Liver (tissue), 9 donors: ENCODE data around the gene RUFY1. TPM values are rescaled to one million over a fixed set of nuclear protein-coding genes. Genes with fewer than 3 reads are reported as not detected.

Source experiments
- DNase-seq: peaks from one replicate; pipeline ENCODE4 v3.0.0-alpha.2; 2017; ENCODE audit warnings: low spot score
- H3K27ac ChIP-seq, 2 donors: one replicate each; pipeline ENCODE4 v1.7.0; 2013; ENCODE audit warnings: inconsistent platforms in 2 of 2, low read length in 2 of 2, control low read depth in 1 of 2, low read depth in 1 of 2, mild to moderate bottlenecking in 1 of 2
- H3K27me3 ChIP-seq, 4 donors: one replicate each; pipeline versions ENCODE4 v1.6.1 to v1.7.0; 2013; ENCODE audit warnings: low read length in 3 of 4, inconsistent platforms in 1 of 4, mild to moderate bottlenecking in 1 of 4, moderate library complexity in 1 of 4; ENCODE audit not compliant: control insufficient read depth in 4 of 4, insufficient read depth in 4 of 4
- H3K36me3 ChIP-seq, 4 donors: one replicate each; pipeline versions ENCODE4 v1.6.1 to v1.7.0; 2013; ENCODE audit warnings: low read length in 3 of 4, mild to moderate bottlenecking in 3 of 4, low read depth in 1 of 4, moderate library complexity in 1 of 4; ENCODE audit not compliant: control insufficient read depth in 4 of 4, insufficient read depth in 3 of 4
- H3K4me1 ChIP-seq, 4 donors: one replicate each; pipeline versions ENCODE4 v1.6.1 to v1.7.0; 2013; ENCODE audit warnings: low read length in 3 of 4, mild to moderate bottlenecking in 3 of 4, moderate library complexity in 1 of 4; ENCODE audit not compliant: control insufficient read depth in 4 of 4, insufficient read depth in 4 of 4
- H3K4me3 ChIP-seq, 3 donors: one replicate each; pipeline versions ENCODE4 v1.6.1 to v1.7.0; 2013; ENCODE audit warnings: low read length in 3 of 3, control low read depth in 1 of 3, low read depth in 1 of 3, mild to moderate bottlenecking in 1 of 3
- H3K9ac ChIP-seq, 2 donors: one replicate each; pipeline ENCODE4 v1.7.0; 2013; ENCODE audit warnings: low read length in 2 of 2, mild to moderate bottlenecking in 2 of 2, moderate library complexity in 2 of 2, control low read depth in 1 of 2, low read depth in 1 of 2
- H3K9me3 ChIP-seq, 4 donors: one replicate each; pipeline versions ENCODE4 v1.6.1 to v1.7.0; 2013; ENCODE audit warnings: low read length in 3 of 4; ENCODE audit not compliant: control insufficient read depth in 4 of 4
- ATF3 ChIP-seq: IDR thresholded peaks from 2 replicates; pipeline ENCODE4 v1.6.1; 2016; ENCODE audit warnings: antibody characterized with exemption
- CTCF ChIP-seq: fragments of 150-350 bp; IDR thresholded peaks from 2 replicates; pipeline ENCODE4 v1.5.1; 2017; ENCODE audit warnings: improper control_type of control experiment, low read depth, low read length; ENCODE audit not compliant: missing input control
- EGR1 ChIP-seq, 2 donors: IDR thresholded peaks; 2 replicates each; pipeline ENCODE4 v1.6.1; 2016 to 2018; ENCODE audit warnings: antibody characterized with exemption in 2 of 2, low read depth in 2 of 2
- FOXA1 ChIP-seq: IDR thresholded peaks from 2 replicates; pipeline ENCODE4 v1.6.1; 2016; ENCODE audit warnings: antibody characterized with exemption
- FOXA2 ChIP-seq: IDR thresholded peaks from 2 replicates; pipeline ENCODE4 v1.6.1; 2016; ENCODE audit warnings: antibody characterized with exemption
- GABPA ChIP-seq, 2 donors: IDR thresholded peaks in 1 of 2; conservative IDR thresholded peaks in 1 of 2; 2 replicates each; pipeline ENCODE4 v1.6.1; 2016; ENCODE audit warnings: antibody characterized with exemption in 2 of 2, mild to moderate bottlenecking in 1 of 2, moderate library complexity in 1 of 2
- HNF4A ChIP-seq, 2 donors: conservative IDR thresholded peaks; 2 replicates each; pipeline ENCODE4 v1.6.1; 2016; ENCODE audit warnings: antibody characterized with exemption in 2 of 2, mild to moderate bottlenecking in 2 of 2
- HNF4G ChIP-seq: IDR thresholded peaks from 2 replicates; pipeline ENCODE4 v1.6.1; 2016; ENCODE audit warnings: antibody characterized with exemption
- JUND ChIP-seq, 2 donors: IDR thresholded peaks; 2 replicates each; pipeline ENCODE4 v1.6.1; 2016; ENCODE audit warnings: antibody characterized with exemption in 2 of 2
- NR2F2 ChIP-seq: IDR thresholded peaks from 2 replicates; pipeline ENCODE4 v1.6.1; 2016; ENCODE audit warnings: antibody characterized with exemption
- RAD21 ChIP-seq, 2 donors: IDR thresholded peaks; 2 replicates each; pipeline ENCODE4 v1.6.1; 2016; ENCODE audit warnings: antibody characterized with exemption in 2 of 2, mild to moderate bottlenecking in 2 of 2
- RXRA ChIP-seq, 2 donors: IDR thresholded peaks; 2 replicates each; pipeline ENCODE4 v1.6.1; 2017 to 2018; ENCODE audit warnings: antibody characterized with exemption in 2 of 2, mild to moderate bottlenecking in 1 of 2
- SP1 ChIP-seq: IDR thresholded peaks from 2 replicates; pipeline ENCODE4 v1.6.1; 2018; ENCODE audit warnings: antibody characterized with exemption, mild to moderate bottlenecking
- TAF1 ChIP-seq: conservative IDR thresholded peaks from 2 replicates; pipeline ENCODE4 v1.6.1; 2016; ENCODE audit warnings: antibody characterized with exemption, mild to moderate bottlenecking
- YY1 ChIP-seq: IDR thresholded peaks from 2 replicates; pipeline ENCODE4 v1.6.1; 2016; ENCODE audit warnings: antibody characterized with exemption, mild to moderate bottlenecking
- ZBTB33 ChIP-seq: IDR thresholded peaks from 2 replicates; pipeline ENCODE4 v1.6.1; 2016; ENCODE audit warnings: antibody characterized with exemption
- WGBS: extraction: QIAGEN DNeasy Blood & Tissue Kit; methylation state at CpG from one replicate; pipeline ENCODE4 v1.1.7; 2013; 5-methylcytosine and 5-hydroxymethylcytosine counted together
- polyA plus RNA-seq, 2 donors: library from polyadenylated mRNA; stranded (reverse) in 1 of 2; unstranded in 1 of 2; fragments of 200-250 nt in 1 of 2; fragments of >200 nt in 1 of 2; fragmentation: Nextera tagmentation in 1 of 2; extraction: Ambion mirVana in 1 of 2; gene quantifications; one replicate each; pipeline versions ENCODE4 v1.2.1 to v1.2.3, GENCODE V29; 2013 to 2015
- total RNA-seq, 2 donors: library from RNA; depleted of rRNA; stranded (reverse); fragments of >200 nt; gene quantifications; one replicate each; pipeline ENCODE4 v1.2.3, GENCODE V29; 2014
- TF ChIP-seq, protein P1 (sequence below): IDR thresholded peaks from 2 replicates; pipeline ENCODE4 v1.6.1; 2016; ENCODE audit warnings: antibody characterized with exemption, mild to moderate bottlenecking
- donor health status: healthy.
- donor health status: healthy.
- donor health status: healthy.
- donor health status: healthy.
- donor health status: healthy.

RUFY1 gene
- total and polyA plus RNA-seq, 4 donors: 11.6 to 25.2 (median 18.3) TPM

DNA sequence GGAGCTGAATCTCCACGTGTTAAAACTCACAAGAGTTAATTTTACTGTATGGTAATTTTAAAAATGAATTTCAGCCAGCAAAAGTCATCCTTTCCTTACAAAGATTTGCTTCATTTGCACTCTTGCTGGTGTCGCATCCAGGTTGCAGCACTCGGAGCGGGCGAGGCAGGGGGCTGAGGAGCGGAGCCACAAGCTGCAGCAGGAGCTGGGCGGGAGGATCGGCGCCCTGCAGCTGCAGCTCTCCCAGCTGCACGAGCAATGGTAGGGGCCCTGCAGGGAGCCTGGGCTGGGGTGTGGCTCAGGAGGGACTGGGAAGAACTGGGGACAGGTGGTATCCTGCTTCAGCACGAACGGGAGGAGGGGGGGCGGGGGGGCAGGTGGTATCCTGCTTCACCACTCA is 46.1 kb downstream of the RUFY1 start (continued):
- TF ChIP-seq TAF1 (no peak), FOXA2 (no peak), FOXA1 (no peak), EGR1 (IDR thresholded peaks at IDR 0.05; ENCODE audit: low read depth in 2 of 2) (no peak)

- H3K36me3 ChIP-seq: peaks cover 25 to 55% (median 34%) of the 10 kb centered on the region in 4 donors
- H3K27ac ChIP-seq: no peak overlapping the region
- TF ChIP-seq FOXA2: no peak
- TF ChIP-seq TAF1: no peak
- TF ChIP-seq HNF4A (conservative IDR thresholded peaks at IDR 0.05): no peak
- no peak for TF ChIP-seq YY1
- no peak for TF ChIP-seq FOXA1
- no peak for TF ChIP-seq RXRA (IDR thresholded peaks at IDR 0.05)
- no peak for TF ChIP-seq RAD21 (IDR thresholded peaks at IDR 0.05)
- TF ChIP-seq HNF4G: no peak
- TF ChIP-seq GABPA (IDR thresholded peaks at IDR 0.05 in 1 of 2, conservative IDR thresholded peaks at IDR 0.05 in 1 of 2): no peak
- TF ChIP-seq EGR1 (IDR thresholded peaks at IDR 0.05; ENCODE audit: low read depth in 2 of 2): no peak
- TF ChIP-seq CTCF: no peak
- no peaks in the 10 kb centered on the region for H3K27me3 ChIP-seq
- no peak overlapping the region for H3K9ac ChIP-seq
- H3K9me3 ChIP-seq: no peaks in the 10 kb centered on the region
- 79% methylated on average over 9 of the region's 9 CpGs for WGBS
- H3K4me3 ChIP-seq: no peak overlapping the region
- no peaks in the 10 kb centered on the region for H3K4me1 ChIP-seq
- DNase-seq: no peak
Measured at GRCh38 chr5:179599100-179599499, 48.7 kb downstream of the RUFY1 start.

DNA sequence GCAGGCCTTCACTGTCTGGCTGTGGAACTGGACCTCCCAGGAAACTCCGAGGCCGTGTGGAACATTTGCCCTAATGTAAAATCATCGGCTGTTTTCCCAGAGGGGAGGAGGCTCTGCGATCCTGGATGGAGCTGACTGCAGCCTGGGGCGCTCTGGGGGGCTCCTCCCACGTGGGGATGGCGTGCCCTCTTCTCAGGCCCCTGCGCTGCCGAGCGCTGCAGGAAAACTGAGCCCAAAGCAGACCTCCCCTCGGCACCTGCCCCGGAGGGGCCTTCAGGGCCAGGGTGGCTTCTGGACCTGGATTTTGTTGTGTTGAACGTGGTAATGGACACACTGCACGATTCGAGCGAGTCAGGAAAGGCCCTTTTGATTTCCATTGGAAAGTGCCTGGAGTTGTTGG is 49.2 kb downstream of the RUFY1 start:
- Histone ChIP-seq H3K27me3 (no peaks in the 10 kb centered on the region), H3K4me3 (no peak overlapping the region), H3K4me1 (no peaks in the 10 kb centered on the region), H3K9ac (no peak overlapping the region), H3K36me3 (peaks cover 25 to 56% (median 31%) of the 10 kb centered on the region in 4 donors), H3K27ac (no peak overlapping the region), H3K9me3 (no peaks in the 10 kb centered on the region)
- no peak for DNase-seq
- TF ChIP-seq NR2F2 (no peak), HNF4A (conservative IDR thresholded peaks at IDR 0.05) (no peak)
- WGBS: 94% methylated on average over 16 of the region's 16 CpGs

DNA sequence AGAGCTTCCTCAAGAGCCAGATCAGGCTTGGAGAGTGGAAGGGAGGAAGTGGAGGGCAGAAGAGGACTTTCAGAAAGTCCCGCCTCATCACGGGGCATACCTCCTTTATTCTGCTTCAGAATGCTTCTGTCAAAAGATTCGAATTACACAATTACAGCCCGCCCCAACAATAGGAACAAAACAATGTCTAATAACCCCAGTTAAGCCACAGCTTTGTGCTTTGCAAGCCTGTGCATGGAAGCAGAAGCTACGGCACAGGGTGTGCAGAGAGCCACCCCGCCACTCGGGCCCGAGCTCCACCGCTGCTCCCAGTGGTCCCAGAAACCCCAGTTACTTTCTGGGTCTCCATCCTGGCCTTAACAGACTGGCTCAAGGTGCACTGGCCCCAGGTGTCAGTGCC is 49.6 kb downstream of the RUFY1 start:
- peaks cover 22 to 53% (median 31%) of the 10 kb centered on the region in 4 donors for H3K36me3 ChIP-seq
- 82% methylated on average over 9 of the region's 9 CpGs for WGBS
- DNase-seq: no peak
- peaks cover 0 to under 1% (median 0%) of the 10 kb centered on the region in 4 donors for H3K4me1 ChIP-seq
- H3K9ac ChIP-seq: no peak overlapping the region
- no peak overlapping the region for H3K4me3 ChIP-seq
- H3K27me3 ChIP-seq: no peaks in the 10 kb centered on the region
- no peak overlapping the region for H3K27ac ChIP-seq
- no peaks in the 10 kb centered on the region for H3K9me3 ChIP-seq
- no peak for TF ChIP-seq HNF4A (conservative IDR thresholded peaks at IDR 0.05)
- no peak for TF ChIP-seq EGR1 (IDR thresholded peaks at IDR 0.05; ENCODE audit: low read depth in 2 of 2)
- no peak for TF ChIP-seq ZBTB33
- TF ChIP-seq HNF4G: no peak
- TF ChIP-seq NR2F2: no peak
- TF ChIP-seq TAF1: no peak
- no peak for TF ChIP-seq GABPA (IDR thresholded peaks at IDR 0.05 in 1 of 2, conservative IDR thresholded peaks at IDR 0.05 in 1 of 2)
- no peak for TF ChIP-seq JUND (IDR thresholded peaks at IDR 0.05)
- no peak for TF ChIP-seq RAD21 (IDR thresholded peaks at IDR 0.05)
- TF ChIP-seq ATF3: no peak
- TF ChIP-seq, protein P1, sequence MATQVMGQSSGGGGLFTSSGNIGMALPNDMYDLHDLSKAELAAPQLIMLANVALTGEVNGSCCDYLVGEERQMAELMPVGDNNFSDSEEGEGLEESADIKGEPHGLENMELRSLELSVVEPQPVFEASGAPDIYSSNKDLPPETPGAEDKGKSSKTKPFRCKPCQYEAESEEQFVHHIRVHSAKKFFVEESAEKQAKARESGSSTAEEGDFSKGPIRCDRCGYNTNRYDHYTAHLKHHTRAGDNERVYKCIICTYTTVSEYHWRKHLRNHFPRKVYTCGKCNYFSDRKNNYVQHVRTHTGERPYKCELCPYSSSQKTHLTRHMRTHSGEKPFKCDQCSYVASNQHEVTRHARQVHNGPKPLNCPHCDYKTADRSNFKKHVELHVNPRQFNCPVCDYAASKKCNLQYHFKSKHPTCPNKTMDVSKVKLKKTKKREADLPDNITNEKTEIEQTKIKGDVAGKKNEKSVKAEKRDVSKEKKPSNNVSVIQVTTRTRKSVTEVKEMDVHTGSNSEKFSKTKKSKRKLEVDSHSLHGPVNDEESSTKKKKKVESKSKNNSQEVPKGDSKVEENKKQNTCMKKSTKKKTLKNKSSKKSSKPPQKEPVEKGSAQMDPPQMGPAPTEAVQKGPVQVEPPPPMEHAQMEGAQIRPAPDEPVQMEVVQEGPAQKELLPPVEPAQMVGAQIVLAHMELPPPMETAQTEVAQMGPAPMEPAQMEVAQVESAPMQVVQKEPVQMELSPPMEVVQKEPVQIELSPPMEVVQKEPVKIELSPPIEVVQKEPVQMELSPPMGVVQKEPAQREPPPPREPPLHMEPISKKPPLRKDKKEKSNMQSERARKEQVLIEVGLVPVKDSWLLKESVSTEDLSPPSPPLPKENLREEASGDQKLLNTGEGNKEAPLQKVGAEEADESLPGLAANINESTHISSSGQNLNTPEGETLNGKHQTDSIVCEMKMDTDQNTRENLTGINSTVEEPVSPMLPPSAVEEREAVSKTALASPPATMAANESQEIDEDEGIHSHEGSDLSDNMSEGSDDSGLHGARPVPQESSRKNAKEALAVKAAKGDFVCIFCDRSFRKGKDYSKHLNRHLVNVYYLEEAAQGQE: no peak
- no peak for TF ChIP-seq SP1
- TF ChIP-seq FOXA2: no peak
